Hematopoietic multipotent progenitor cell (in vitro differentiated cells): ENCODE measurements around the gene HENMT1. TPM values are rescaled to one million over a fixed set of nuclear protein-coding genes. Genes with fewer than 3 reads are reported as not detected.
A peak's percentile ranks its signal among the peaks of the same experiment; 100 is the strongest.
"Not testable (repeated sequence)": the region's sequence is repeated elsewhere in the genome, so short reads cannot be mapped to it uniquely, and the experiment has no call there.

Experiments
- DNase-seq, 3 donors: peaks; one replicate each; pipeline ENCODE4 v3.0.0-alpha.2; 2011 to 2015; ENCODE audit warnings: low read depth in 2 of 3, low spot score in 2 of 3
- total RNA-seq: library from RNA; depleted of rRNA; stranded (reverse); fragments of >200 nt; gene quantifications from one replicate; pipeline ENCODE4 v1.2.3, GENCODE V29; 2012

HENMT1 gene
- total RNA-seq, 1 donor, result 23.7 TPM

GRCh38 chr1:108678706-108679105, 17.8 kb upstream of the HENMT1 start:
- no peak for DNase-seq

GRCh38 chr1:108671143-108671542, 10.2 kb upstream of the HENMT1 start:
- DNase-seq, result peak in 1 of 3 donors; percentile 30

- DNase-seq, result no peak
Observed at GRCh38 chr1:108670131-108670773, 9.4 kb upstream of the HENMT1 start.

- no peak for DNase-seq
Observed at GRCh38 chr1:108669679-108670078, 8.8 kb upstream of the HENMT1 start.

- no peak for DNase-seq
Observed at GRCh38 chr1:108668777-108669176, 7.9 kb upstream of the HENMT1 start.

GRCh38 chr1:108667422-108667821, 6.5 kb upstream of the HENMT1 start:
- DNase-seq, result not testable (repeated sequence)

GRCh38 chr1:108665771-108666170, 4.9 kb upstream of the HENMT1 start:
- no peak for DNase-seq

- DNase-seq, result no peak
Observed at GRCh38 chr1:108665067-108665466, 4.2 kb upstream of the HENMT1 start.

- peak in 1 of 3 donors; percentile 50 for DNase-seq
Observed at GRCh38 chr1:108664481-108664880, 3.6 kb upstream of the HENMT1 start.

GRCh38 chr1:108663074-108663473, 2.2 kb upstream of the HENMT1 start:
- DNase-seq, result no peak

- DNase-seq, result peak in 1 of 3 donors; percentile 30
Observed at GRCh38 chr1:108657356-108658080, 3.4 kb downstream of the HENMT1 start.

GRCh38 chr1:108653431-108654105, 7.3 kb downstream of the HENMT1 start:
- peak in 1 of 3 donors; percentile 36 for DNase-seq

GRCh38 chr1:108646648-108647269, 14.1 kb downstream of the HENMT1 start:
- peak; percentile 50 to 98 (median 92) for DNase-seq

- DNase-seq, result no peak
Observed at GRCh38 chr1:108646265-108646647, 14.6 kb downstream of the HENMT1 start.

GRCh38 chr1:108645564-108646184, 15.2 kb downstream of the HENMT1 start:
- DNase-seq, result no peak

GRCh38 chr1:108644984-108645383, 15.9 kb downstream of the HENMT1 start:
- DNase-seq, result peak in 1 of 3 donors; percentile 90

- DNase-seq, result peak in 2 of 3 donors; percentile 72 to 85
Observed at GRCh38 chr1:108643492-108644335, 17.2 kb downstream of the HENMT1 start.

- DNase-seq, result not testable (repeated sequence)
Observed at GRCh38 chr1:108640863-108641262, 20.0 kb downstream of the HENMT1 start.

GRCh38 chr1:108639899-108640560, 20.9 kb downstream of the HENMT1 start:
- DNase-seq, result peak in 1 of 3 donors; percentile 45
